Activated CD8-positive, alpha-beta T cell treated with anti-CD3 and anti-CD28 coated beads for 36 hours (primary cell): Measurements from ENCODE around the gene TNNT2. TPM values are rescaled to one million over a fixed set of nuclear protein-coding genes. Genes with fewer than 3 reads are reported as not detected.

Source experiments
- ATAC-seq: fragments of 200-7000 bp; cut with Tn5 transposase; one replicate; pipeline ENCODE4 v1.10.0; 2021; ENCODE audit warnings: mild to moderate bottlenecking, moderate library complexity
- CTCF ChIA-PET: fragments of 350-600 bp; sonication (Branson Sonifier 250); formaldehyde crosslinking; loops from one replicate; lab custom pipeline; 2021; ENCODE audit warnings: antibody characterized with exemption; lab: Charles Lee
- POLR2A ChIA-PET: fragments of 350-600 bp; sonication (Branson Sonifier 250); formaldehyde crosslinking; loops from one replicate; lab custom pipeline; 2021; ENCODE audit warnings: antibody characterized with exemption; lab: Charles Lee
- DNase-seq: peaks from one replicate; pipeline ENCODE4 v3.0.0-alpha.2; 2020
- H3K27ac Mint-ChIP-seq: one replicate; pipeline ENCODE4 v1.8.0; 2021; ENCODE audit warnings: mild to moderate bottlenecking, mixed read lengths
- H3K27me3 Mint-ChIP-seq: one replicate; pipeline ENCODE4 v1.8.0; 2021; ENCODE audit warnings: mixed read lengths
- H3K36me3 Mint-ChIP-seq: one replicate; pipeline ENCODE4 v1.8.0; 2021; ENCODE audit warnings: low read depth, mixed read lengths
- H3K4me1 Mint-ChIP-seq: one replicate; pipeline ENCODE4 v1.8.0; 2021; ENCODE audit warnings: low read depth, mixed read lengths
- H3K4me3 Mint-ChIP-seq: one replicate; pipeline ENCODE4 v1.8.0; 2021; ENCODE audit warnings: mild to moderate bottlenecking, moderate library complexity, mixed read lengths
- H3K9me3 Mint-ChIP-seq: one replicate; pipeline ENCODE4 v1.8.0; 2021; ENCODE audit warnings: mixed read lengths
- CTCF ChIP-seq: fragments of 200-600 bp; IDR thresholded peaks from one replicate; pipeline ENCODE4 v1.8.0; 2022; ENCODE audit warnings: antibody characterized with exemption, mild to moderate bottlenecking
- intact Hi-C: fragments of 100-400 bp; cut with micrococcal nuclease; formaldehyde crosslinking; loops from one replicate; pipeline ENCODE4 v1.10.0; 2022
- total RNA-seq, 2 experiments: library from RNA; stranded (reverse); gene quantifications; one replicate each; pipeline ENCODE4 v1.2.3, GENCODE V29; 2021

TNNT2 gene
- total RNA-seq, 2 experiments from 2014 or later: not detected

- CTCF ChIA-PET: interaction anchor here (0.7 to 1.3 kb wide), 3 partner anchors 50 to 105 kb away, joined by 3 to 4 read pairs (median 4); no protein-coding TSS in a partner anchor
- H3K27me3 Mint-ChIP-seq: peaks cover 7% of the 10 kb centered on the region
- H3K4me1 Mint-ChIP-seq: no peaks in the 10 kb centered on the region
- no peak overlapping the region for H3K27ac Mint-ChIP-seq
- no peak overlapping the region for H3K4me3 Mint-ChIP-seq
- H3K36me3 Mint-ChIP-seq: no peaks in the 10 kb centered on the region
- ATAC-seq: no peak
- no peaks in the 10 kb centered on the region for H3K9me3 Mint-ChIP-seq
- DNase-seq: no peak
- POLR2A ChIA-PET: no interaction called here
- TF ChIP-seq CTCF: no peak
- intact Hi-C loops: no loop called here
Observed at GRCh38 chr1:201359031-201359872, 18.2 kb downstream of the TNNT2 start.

GRCh38 chr1:201358596-201358995 is 18.9 kb downstream of the TNNT2 start:
- no peak for ATAC-seq
- Mint-ChIP-seq H3K27ac (no peak overlapping the region), H3K27me3 (peaks cover 7% of the 10 kb centered on the region), H3K36me3 (no peaks in the 10 kb centered on the region), H3K4me1 (no peaks in the 10 kb centered on the region), H3K9me3 (no peaks in the 10 kb centered on the region), H3K4me3 (no peak overlapping the region)
- ChIA-PET CTCF (interaction anchor here (1.0 to 1.3 kb wide), 3 partner anchors 13 to 104 kb away, joined by 3 to 4 read pairs (median 3); no protein-coding TSS in a partner anchor), POLR2A (interaction anchor here (0.6 kb wide), 1 partner anchor 25 kb away, joined by 3 read pairs; no protein-coding TSS in a partner anchor)
- intact Hi-C loops: no loop called here
- DNase-seq: no peak
- no peak for TF ChIP-seq CTCF

GRCh38 chr1:201357636-201358348 is 19.7 kb downstream of the TNNT2 start:
- no peaks in the 10 kb centered on the region for H3K36me3 Mint-ChIP-seq
- H3K9me3 Mint-ChIP-seq: no peaks in the 10 kb centered on the region
- POLR2A ChIA-PET: interaction anchor here (0.6 kb wide), 1 partner anchor 24 kb away, joined by 3 read pairs; no protein-coding TSS in a partner anchor
- H3K4me3 Mint-ChIP-seq: no peak overlapping the region
- peaks cover 7% of the 10 kb centered on the region for H3K27me3 Mint-ChIP-seq
- H3K27ac Mint-ChIP-seq: no peak overlapping the region
- no peak for TF ChIP-seq CTCF
- no peaks in the 10 kb centered on the region for H3K4me1 Mint-ChIP-seq
- ATAC-seq (no peak), DNase-seq (no peak)
- CTCF ChIA-PET: interaction anchor here (1.0 kb wide), 1 partner anchor 12 kb away, joined by 3 read pairs; no protein-coding TSS in a partner anchor
- intact Hi-C loops: no loop called here

- H3K4me3 Mint-ChIP-seq: no peak overlapping the region
- ChIA-PET CTCF (no interaction called here), POLR2A (no interaction called here)
- no peaks in the 10 kb centered on the region for H3K4me1 Mint-ChIP-seq
- H3K27ac Mint-ChIP-seq: no peak overlapping the region
- TF ChIP-seq CTCF: no peak
- peaks cover 6% of the 10 kb centered on the region for H3K27me3 Mint-ChIP-seq
- H3K9me3 Mint-ChIP-seq: no peaks in the 10 kb centered on the region
- ATAC-seq (no peak), DNase-seq (no peak)
- H3K36me3 Mint-ChIP-seq: no peaks in the 10 kb centered on the region
- intact Hi-C loops: no loop called here
Observed at GRCh38 chr1:201357211-201357610, 20.3 kb downstream of the TNNT2 start.

GRCh38 chr1:201356701-201357100 is 20.8 kb downstream of the TNNT2 start:
- ChIA-PET CTCF (no interaction called here), POLR2A (no interaction called here)
- no peaks in the 10 kb centered on the region for H3K4me1 Mint-ChIP-seq
- ATAC-seq: no peak
- H3K9me3 Mint-ChIP-seq: no peaks in the 10 kb centered on the region
- H3K27ac Mint-ChIP-seq: no peak overlapping the region
- H3K4me3 Mint-ChIP-seq: no peak overlapping the region
- H3K36me3 Mint-ChIP-seq: no peaks in the 10 kb centered on the region
- intact Hi-C loops: no loop called here
- DNase-seq: no peak
- no peak for TF ChIP-seq CTCF
- peaks cover 5% of the 10 kb centered on the region for H3K27me3 Mint-ChIP-seq
